Left kidney (tissue), 2 donors: Measurements from ENCODE around the gene KCNH1. TPM values are rescaled to one million over a fixed set of nuclear protein-coding genes. Genes with fewer than 3 reads are reported as not detected.

Experiments used
- DNase-seq: peaks from one replicate; pipeline ENCODE4 v3.0.0-alpha.2; 2013
- polyA plus RNA-seq: library from polyadenylated mRNA; unstranded; fragments of 120-200 nt; gene quantifications from one replicate; pipeline ENCODE4 v1.2.1, GENCODE V29; 2013; ENCODE audit not compliant: insufficient read length

Gene KCNH1
- polyA plus RNA-seq, 1 donor = 0.47 TPM

GRCh38 chr1:210722410-210723081 lies 411.4 kb downstream of the KCNH1 start:
- DNase-seq = no peak

GRCh38 chr1:210715072-210715471 lies 418.9 kb downstream of the KCNH1 start:
- DNase-seq = no peak

- DNase-seq = no peak
Observed at GRCh38 chr1:210711825-210712612, 421.9 kb downstream of the KCNH1 start.

- no peak for DNase-seq
Observed at GRCh38 chr1:210709701-210710100, 424.2 kb downstream of the KCNH1 start.

GRCh38 chr1:210707300-210708240 lies 426.4 kb downstream of the KCNH1 start:
- no peak for DNase-seq

- no peak for DNase-seq
Observed at GRCh38 chr1:210706246-210706645, 427.7 kb downstream of the KCNH1 start.

GRCh38 chr1:210705086-210705485 lies 428.9 kb downstream of the KCNH1 start:
- DNase-seq = no peak

- no peak for DNase-seq
Observed at GRCh38 chr1:210703593-210703992, 430.4 kb downstream of the KCNH1 start.

- DNase-seq = no peak
Observed at GRCh38 chr1:210702506-210702905, 431.4 kb downstream of the KCNH1 start.

GRCh38 chr1:210700511-210700910 lies 433.4 kb downstream of the KCNH1 start:
- no peak for DNase-seq

GRCh38 chr1:210700083-210700482 lies 433.9 kb downstream of the KCNH1 start:
- DNase-seq = no peak

- no peak for DNase-seq
Observed at GRCh38 chr1:210698661-210699060, 435.3 kb downstream of the KCNH1 start.

- no peak for DNase-seq
Observed at GRCh38 chr1:210697185-210697584, 436.8 kb downstream of the KCNH1 start.

- no peak for DNase-seq
Observed at GRCh38 chr1:210696709-210697108, 437.2 kb downstream of the KCNH1 start.

GRCh38 chr1:210695026-210695425 lies 438.9 kb downstream of the KCNH1 start:
- no peak for DNase-seq

- no peak for DNase-seq
Observed at GRCh38 chr1:210692796-210693195, 441.2 kb downstream of the KCNH1 start.

- DNase-seq = no peak
Observed at GRCh38 chr1:210691039-210691610, 442.8 kb downstream of the KCNH1 start.

- no peak for DNase-seq
Observed at GRCh38 chr1:210690236-210690635, 443.7 kb downstream of the KCNH1 start.

GRCh38 chr1:210689826-210690225 lies 444.1 kb downstream of the KCNH1 start:
- DNase-seq = no peak

GRCh38 chr1:210688512-210689234 lies 445.3 kb downstream of the KCNH1 start:
- DNase-seq = no peak

GRCh38 chr1:210687582-210688279 lies 446.2 kb downstream of the KCNH1 start:
- no peak for DNase-seq
